A549 (cell line): ENCODE measurements around the gene PPP4R2.
"Not testable (repeated sequence)": the region's sequence is repeated elsewhere in the genome, so short reads cannot be mapped to it uniquely, and the experiment has no call there.

Experiments used
- CTCF ChIP-seq: fragments of >200 bp; sonication (Bioruptor Twin); formaldehyde crosslinking; IDR thresholded peaks from 3 replicates; pipeline ENCODE4 v1.5.1; 2016
- EP300 ChIP-seq, 2 experiments: fragments of >200 bp; sonication (Bioruptor Twin); formaldehyde crosslinking; IDR thresholded peaks; 2 replicates in 1 of 2; 3 replicates in 1 of 2; pipeline ENCODE4 v1.6.1; 2016 to 2017
- NFE2L2 ChIP-seq: fragments of 150-350 bp; conservative IDR thresholded peaks from 2 replicates; pipeline ENCODE4 v1.6.1; 2014; ENCODE audit warnings: low read length
- PBX3 ChIP-seq: IDR thresholded peaks from 2 replicates; pipeline ENCODE4 v1.6.1; 2012
- PHF8 ChIP-seq: fragments of 200-600 bp; sonication (generic); IDR thresholded peaks from 2 replicates; pipeline ENCODE4 v1.6.1; 2016; ENCODE audit warnings: low read depth, mild to moderate bottlenecking, antibody characterized with exemption, moderate library complexity, borderline replicate concordance
- POLR2A ChIP-seq: IDR thresholded peaks from 2 replicates; pipeline ENCODE4 v1.6.1; 2012; ENCODE audit warnings: mild to moderate bottlenecking, low read length
- RAD21 ChIP-seq, 2 experiments: fragments of >200 bp in 1 of 2; sonication (Bioruptor Twin) in 1 of 2; formaldehyde crosslinking in 1 of 2; IDR thresholded peaks in 1 of 2; conservative IDR thresholded peaks in 1 of 2; 2 replicates in 1 of 2; 3 replicates in 1 of 2; pipeline ENCODE4 v1.6.1; 2012 to 2018; ENCODE audit warnings: inconsistent platforms in 1 of 2
- RFX5 ChIP-seq: fragments of 450-650 bp; IDR thresholded peaks from 2 replicates; pipeline ENCODE4 v1.7.1; 2014; ENCODE audit warnings: antibody characterized with exemption, mild to moderate bottlenecking, moderate library complexity
- TF ChIP-seq, protein P1 (sequence below): fragments of 200-600 bp; sonication (generic); IDR thresholded peaks from 2 replicates; pipeline ENCODE4 v1.6.1; 2016; ENCODE audit warnings: antibody characterized with exemption, mild to moderate bottlenecking, moderate library complexity
- TF ChIP-seq, protein P2 (sequence below): IDR thresholded peaks from 2 replicates; pipeline ENCODE4 v1.6.1; 2012

GRCh38 chr3:73003050-73003449, 6.4 kb downstream of the PPP4R2 start:
- not testable (repeated sequence) for TF ChIP-seq CTCF; POLR2A; NFE2L2; RAD21 (conservative IDR thresholded peaks at IDR 0.05 in 1 of 2, IDR thresholded peaks at IDR 0.05 in 1 of 2); PHF8; EP300 (IDR thresholded peaks at IDR 0.05); RFX5; PBX3
- TF ChIP-seq, protein P1, sequence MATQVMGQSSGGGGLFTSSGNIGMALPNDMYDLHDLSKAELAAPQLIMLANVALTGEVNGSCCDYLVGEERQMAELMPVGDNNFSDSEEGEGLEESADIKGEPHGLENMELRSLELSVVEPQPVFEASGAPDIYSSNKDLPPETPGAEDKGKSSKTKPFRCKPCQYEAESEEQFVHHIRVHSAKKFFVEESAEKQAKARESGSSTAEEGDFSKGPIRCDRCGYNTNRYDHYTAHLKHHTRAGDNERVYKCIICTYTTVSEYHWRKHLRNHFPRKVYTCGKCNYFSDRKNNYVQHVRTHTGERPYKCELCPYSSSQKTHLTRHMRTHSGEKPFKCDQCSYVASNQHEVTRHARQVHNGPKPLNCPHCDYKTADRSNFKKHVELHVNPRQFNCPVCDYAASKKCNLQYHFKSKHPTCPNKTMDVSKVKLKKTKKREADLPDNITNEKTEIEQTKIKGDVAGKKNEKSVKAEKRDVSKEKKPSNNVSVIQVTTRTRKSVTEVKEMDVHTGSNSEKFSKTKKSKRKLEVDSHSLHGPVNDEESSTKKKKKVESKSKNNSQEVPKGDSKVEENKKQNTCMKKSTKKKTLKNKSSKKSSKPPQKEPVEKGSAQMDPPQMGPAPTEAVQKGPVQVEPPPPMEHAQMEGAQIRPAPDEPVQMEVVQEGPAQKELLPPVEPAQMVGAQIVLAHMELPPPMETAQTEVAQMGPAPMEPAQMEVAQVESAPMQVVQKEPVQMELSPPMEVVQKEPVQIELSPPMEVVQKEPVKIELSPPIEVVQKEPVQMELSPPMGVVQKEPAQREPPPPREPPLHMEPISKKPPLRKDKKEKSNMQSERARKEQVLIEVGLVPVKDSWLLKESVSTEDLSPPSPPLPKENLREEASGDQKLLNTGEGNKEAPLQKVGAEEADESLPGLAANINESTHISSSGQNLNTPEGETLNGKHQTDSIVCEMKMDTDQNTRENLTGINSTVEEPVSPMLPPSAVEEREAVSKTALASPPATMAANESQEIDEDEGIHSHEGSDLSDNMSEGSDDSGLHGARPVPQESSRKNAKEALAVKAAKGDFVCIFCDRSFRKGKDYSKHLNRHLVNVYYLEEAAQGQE, result not testable (repeated sequence)
- TF ChIP-seq, protein P2, sequence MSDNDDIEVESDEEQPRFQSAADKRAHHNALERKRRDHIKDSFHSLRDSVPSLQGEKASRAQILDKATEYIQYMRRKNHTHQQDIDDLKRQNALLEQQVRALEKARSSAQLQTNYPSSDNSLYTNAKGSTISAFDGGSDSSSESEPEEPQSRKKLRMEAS, result not testable (repeated sequence)
